Measurements from ENCODE around the gene TMCO4. TPM values are rescaled to one million over a fixed set of nuclear protein-coding genes. Genes with fewer than 3 reads are reported as not detected.

Gene TMCO4
- total and polyA plus RNA-seq, 2 donors (not counting 1 experiment from before 2014, with no cell fraction given), result 12.5 to 24.3 TPM

GRCh38 chr1:19824036-19824435 is 24.3 kb upstream of the TMCO4 start:
- TF ChIP-seq, protein P1, sequence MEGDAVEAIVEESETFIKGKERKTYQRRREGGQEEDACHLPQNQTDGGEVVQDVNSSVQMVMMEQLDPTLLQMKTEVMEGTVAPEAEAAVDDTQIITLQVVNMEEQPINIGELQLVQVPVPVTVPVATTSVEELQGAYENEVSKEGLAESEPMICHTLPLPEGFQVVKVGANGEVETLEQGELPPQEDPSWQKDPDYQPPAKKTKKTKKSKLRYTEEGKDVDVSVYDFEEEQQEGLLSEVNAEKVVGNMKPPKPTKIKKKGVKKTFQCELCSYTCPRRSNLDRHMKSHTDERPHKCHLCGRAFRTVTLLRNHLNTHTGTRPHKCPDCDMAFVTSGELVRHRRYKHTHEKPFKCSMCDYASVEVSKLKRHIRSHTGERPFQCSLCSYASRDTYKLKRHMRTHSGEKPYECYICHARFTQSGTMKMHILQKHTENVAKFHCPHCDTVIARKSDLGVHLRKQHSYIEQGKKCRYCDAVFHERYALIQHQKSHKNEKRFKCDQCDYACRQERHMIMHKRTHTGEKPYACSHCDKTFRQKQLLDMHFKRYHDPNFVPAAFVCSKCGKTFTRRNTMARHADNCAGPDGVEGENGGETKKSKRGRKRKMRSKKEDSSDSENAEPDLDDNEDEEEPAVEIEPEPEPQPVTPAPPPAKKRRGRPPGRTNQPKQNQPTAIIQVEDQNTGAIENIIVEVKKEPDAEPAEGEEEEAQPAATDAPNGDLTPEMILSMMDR (conservative IDR thresholded peaks at IDR 0.05 in 1 of 2, IDR thresholded peaks at IDR 0.05 in 1 of 2; ENCODE audit: low read depth in 1 of 2, low read length in 2 of 2), result no peak
- no peak for TF ChIP-seq EZH2 (IDR thresholded peaks at IDR 0.05; ENCODE audit: low read length, missing control alignments)
- Histone ChIP-seq H2AFZ (ENCODE audit: low read length) (no peak overlapping the region), H3K4me2 (ENCODE audit: extremely low read depth, insufficient read depth, low read length) (no peak overlapping the region), H3K9ac (ENCODE audit: insufficient read depth, low read length) (no peak overlapping the region), H3K4me1 (ENCODE audit: control insufficient read depth, extremely low read depth, insufficient read depth, low read length) (no peaks in the 10 kb centered on the region), H3K9me3 (ENCODE audit: control insufficient read depth, insufficient read depth, low read depth, low read length) (no peaks in the 10 kb centered on the region), H3K36me3 (ENCODE audit: control insufficient read depth, insufficient read depth, low read length) (no peaks in the 10 kb centered on the region), H3K27ac (ENCODE audit: insufficient read depth, low read length) (no peak overlapping the region), H3K4me3 (replicated peaks in 1 of 4; ENCODE audit: control extremely low read depth in 1 of 4, insufficient read depth in 1 of 4, low read depth in 3 of 4, low read length in 4 of 4) (no peak overlapping the region), H3K79me2 (ENCODE audit: control insufficient read depth, insufficient read depth, low read length) (no peaks in the 10 kb centered on the region), H4K20me1 (ENCODE audit: control insufficient read depth, extremely low read depth, insufficient read depth, low read length) (no peaks in the 10 kb centered on the region), H3K27me3 (ENCODE audit: control insufficient read depth, insufficient read depth, low read length) (peaks cover 5% of the 10 kb centered on the region)
- DNase-seq (ENCODE audit: low read depth in 2 of 2), result no peak

DNA sequence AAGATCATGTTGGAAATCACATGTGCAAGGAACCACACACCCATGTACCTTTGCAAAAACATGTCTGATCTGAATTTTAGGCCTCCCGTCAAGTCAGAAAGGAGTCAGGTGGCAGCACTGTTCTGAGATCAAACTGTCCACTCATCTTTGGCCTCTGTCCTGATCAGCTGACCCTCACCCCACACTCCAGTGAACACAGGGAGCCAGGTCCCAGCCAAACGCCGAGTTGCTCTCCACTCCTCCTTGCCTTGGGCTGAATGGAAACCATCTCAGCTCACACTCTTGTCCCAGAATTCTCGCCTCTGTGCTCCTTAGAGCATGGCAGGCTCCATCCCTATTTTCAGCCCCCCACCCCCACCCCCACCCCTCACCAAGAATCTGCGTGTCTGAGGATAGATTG is 20.0 kb upstream of the TMCO4 start:
- H3K36me3 ChIP-seq (ENCODE audit: control insufficient read depth, insufficient read depth, low read length), result no peaks in the 10 kb centered on the region
- TF ChIP-seq, protein P1 (conservative IDR thresholded peaks at IDR 0.05 in 1 of 2, IDR thresholded peaks at IDR 0.05 in 1 of 2; ENCODE audit: low read depth in 1 of 2, low read length in 2 of 2), result no peak
- TF ChIP-seq EZH2 (IDR thresholded peaks at IDR 0.05; ENCODE audit: low read length, missing control alignments), result no peak
- H4K20me1 ChIP-seq (ENCODE audit: control insufficient read depth, extremely low read depth, insufficient read depth, low read length), result no peaks in the 10 kb centered on the region
- H2AFZ ChIP-seq (ENCODE audit: low read length), result no peak overlapping the region
- peaks cover 2% of the 10 kb centered on the region for H3K27me3 ChIP-seq (ENCODE audit: control insufficient read depth, insufficient read depth, low read length)
- H3K4me3 ChIP-seq (replicated peaks in 1 of 4; ENCODE audit: control extremely low read depth in 1 of 4, insufficient read depth in 1 of 4, low read depth in 3 of 4, low read length in 4 of 4), result no peak overlapping the region
- no peaks in the 10 kb centered on the region for H3K9me3 ChIP-seq (ENCODE audit: control insufficient read depth, insufficient read depth, low read depth, low read length)
- no peak overlapping the region for H3K9ac ChIP-seq (ENCODE audit: insufficient read depth, low read length)
- DNase-seq (ENCODE audit: low read depth in 2 of 2), result no peak
- no peaks in the 10 kb centered on the region for H3K79me2 ChIP-seq (ENCODE audit: control insufficient read depth, insufficient read depth, low read length)
- H3K4me1 ChIP-seq (ENCODE audit: control insufficient read depth, extremely low read depth, insufficient read depth, low read length), result no peaks in the 10 kb centered on the region
- no peak overlapping the region for H3K4me2 ChIP-seq (ENCODE audit: extremely low read depth, insufficient read depth, low read length)
- H3K27ac ChIP-seq (ENCODE audit: insufficient read depth, low read length), result no peak overlapping the region

- no peaks in the 10 kb centered on the region for H3K9me3 ChIP-seq (ENCODE audit: control insufficient read depth, insufficient read depth, low read depth, low read length)
- H3K4me1 ChIP-seq (ENCODE audit: control insufficient read depth, extremely low read depth, insufficient read depth, low read length), result no peaks in the 10 kb centered on the region
- peaks cover 2% of the 10 kb centered on the region for H3K27me3 ChIP-seq (ENCODE audit: control insufficient read depth, insufficient read depth, low read length)
- no peaks in the 10 kb centered on the region for H3K36me3 ChIP-seq (ENCODE audit: control insufficient read depth, insufficient read depth, low read length)
- no peaks in the 10 kb centered on the region for H4K20me1 ChIP-seq (ENCODE audit: control insufficient read depth, extremely low read depth, insufficient read depth, low read length)
- H3K27ac ChIP-seq (ENCODE audit: insufficient read depth, low read length), result no peak overlapping the region
- no peak overlapping the region for H3K9ac ChIP-seq (ENCODE audit: insufficient read depth, low read length)
- no peak overlapping the region for H3K4me2 ChIP-seq (ENCODE audit: extremely low read depth, insufficient read depth, low read length)
- no peaks in the 10 kb centered on the region for H3K79me2 ChIP-seq (ENCODE audit: control insufficient read depth, insufficient read depth, low read length)
- no peak overlapping the region for H3K4me3 ChIP-seq (replicated peaks in 1 of 4; ENCODE audit: control extremely low read depth in 1 of 4, insufficient read depth in 1 of 4, low read depth in 3 of 4, low read length in 4 of 4)
- H2AFZ ChIP-seq (ENCODE audit: low read length), result no peak overlapping the region
- TF ChIP-seq, protein P1 (conservative IDR thresholded peaks at IDR 0.05 in 1 of 2, IDR thresholded peaks at IDR 0.05 in 1 of 2; ENCODE audit: low read depth in 1 of 2, low read length in 2 of 2), result no peak
- no peak for TF ChIP-seq EZH2 (IDR thresholded peaks at IDR 0.05; ENCODE audit: low read length, missing control alignments)
- no peak for DNase-seq (ENCODE audit: low read depth in 2 of 2)
Measured at GRCh38 chr1:19818324-19818723, 18.6 kb upstream of the TMCO4 start.

Measured in fibroblast of lung (primary cell).